NB4 (cell line): ENCODE data around the gene USH2A.

ENCODE experiments used
- DNase-seq: peaks from one replicate; pipeline ENCODE4 v3.0.0; 2010; ENCODE audit warnings: low read depth
- H3K4me3 ChIP-seq: one replicate; pipeline ENCODE4 v1.5.1; 2011; ENCODE audit warnings: mild to moderate bottlenecking, low read depth, low read length, moderate library complexity
- CTCF ChIP-seq: IDR thresholded peaks from one replicate; pipeline ENCODE4 v1.5.1; 2012; ENCODE audit warnings: low read depth, low read length
- MAX ChIP-seq: IDR thresholded peaks from 2 replicates; pipeline ENCODE4 v1.6.1; 2011; ENCODE audit warnings: low read depth, low read length
- MYC ChIP-seq: IDR thresholded peaks from 2 replicates; pipeline ENCODE4 v1.6.1; 2011; ENCODE audit warnings: low read depth, low read length
- POLR2A ChIP-seq: IDR thresholded peaks from 2 replicates; pipeline ENCODE4 v1.6.1; 2011; ENCODE audit warnings: mild to moderate bottlenecking; ENCODE audit not compliant: insufficient read length; ENCODE audit errors: extremely low read depth

USH2A gene

GRCh38 chr1:216057947-216058346, 365.3 kb downstream of the USH2A start:
- DNase-seq = no peak
- no peak for TF ChIP-seq MAX
- no peak for TF ChIP-seq POLR2A
- TF ChIP-seq CTCF = no peak
- TF ChIP-seq MYC = no peak
- no peak overlapping the region for H3K4me3 ChIP-seq

GRCh38 chr1:216057063-216057462, 366.2 kb downstream of the USH2A start:
- no peak overlapping the region for H3K4me3 ChIP-seq
- DNase-seq = no peak
- TF ChIP-seq CTCF (no peak), MAX (no peak), MYC (no peak), POLR2A (no peak)

- DNase-seq = no peak
- no peak overlapping the region for H3K4me3 ChIP-seq
- TF ChIP-seq MAX = no peak
- TF ChIP-seq POLR2A = no peak
- no peak for TF ChIP-seq MYC
- no peak for TF ChIP-seq CTCF
Measured at GRCh38 chr1:216055004-216055403, 368.2 kb downstream of the USH2A start.

GRCh38 chr1:216054600-216054999, 368.6 kb downstream of the USH2A start:
- no peak overlapping the region for H3K4me3 ChIP-seq
- no peak for TF ChIP-seq CTCF
- TF ChIP-seq MYC = no peak
- no peak for TF ChIP-seq POLR2A
- no peak for TF ChIP-seq MAX
- DNase-seq = no peak

- no peak for DNase-seq
- TF ChIP-seq POLR2A = no peak
- TF ChIP-seq MAX = no peak
- no peak for TF ChIP-seq CTCF
- no peak for TF ChIP-seq MYC
- no peak overlapping the region for H3K4me3 ChIP-seq
Measured at GRCh38 chr1:216051071-216051470, 372.2 kb downstream of the USH2A start.
